ENCODE measurements around the gene NTM.

The NTM gene

GRCh38 chr11:131656839-131657211 is 286.4 kb downstream of the NTM start:
- DNase-seq = no peak

- DNase-seq = no peak
These were observed 288.0 kb downstream of the NTM start for GRCh38 chr11:131658414-131658813.

- DNase-seq = no peak
These were observed 288.5 kb downstream of the NTM start for GRCh38 chr11:131658952-131659351.

- DNase-seq = no peak
These were observed 289.5 kb downstream of the NTM start for GRCh38 chr11:131659931-131660330.

GRCh38 chr11:131661132-131661531 is 290.7 kb downstream of the NTM start:
- no peak for DNase-seq

GRCh38 chr11:131662317-131662972 is 292.0 kb downstream of the NTM start:
- no peak for DNase-seq

- DNase-seq = no peak
These were observed 292.6 kb downstream of the NTM start for GRCh38 chr11:131662993-131663392.

- DNase-seq = no peak
These were observed 293.2 kb downstream of the NTM start for GRCh38 chr11:131663405-131664200.

- no peak for DNase-seq
These were observed 293.9 kb downstream of the NTM start for GRCh38 chr11:131664293-131664692.

- DNase-seq = no peak
These were observed 294.4 kb downstream of the NTM start for GRCh38 chr11:131664816-131665215.

GRCh38 chr11:131665344-131665968 is 295.0 kb downstream of the NTM start:
- DNase-seq = no peak

- no peak for DNase-seq
These were observed 295.6 kb downstream of the NTM start for GRCh38 chr11:131666006-131666405.

GRCh38 chr11:131666617-131667016 is 296.2 kb downstream of the NTM start:
- no peak for DNase-seq

- DNase-seq = no peak
These were observed 297.2 kb downstream of the NTM start for GRCh38 chr11:131667566-131667965.

- peak; percentile 74 for DNase-seq
These were observed 298.3 kb downstream of the NTM start for GRCh38 chr11:131668500-131669400.

GRCh38 chr11:131669401-131669780 is 299.0 kb downstream of the NTM start:
- no peak for DNase-seq

- no peak for DNase-seq
These were observed 300.5 kb downstream of the NTM start for GRCh38 chr11:131670876-131671275.

GRCh38 chr11:131671320-131671719 is 300.9 kb downstream of the NTM start:
- no peak for DNase-seq

GRCh38 chr11:131671734-131672133 is 301.3 kb downstream of the NTM start:
- no peak for DNase-seq

- no peak for DNase-seq
These were observed 301.8 kb downstream of the NTM start for GRCh38 chr11:131672191-131672590.

- DNase-seq = peak; percentile 69
These were observed 303.8 kb downstream of the NTM start for GRCh38 chr11:131674051-131674755.

GRCh38 chr11:131675121-131675888 is 304.9 kb downstream of the NTM start:
- no peak for DNase-seq

Measured in activated effector memory CD4-positive, alpha-beta T cell treated with anti-CD3 and anti-CD28 coated beads, Interleukin-2, amount 50 U/mL, for 16 hours (primary cell).